GM12878 (cell line): ENCODE measurements around the gene FBRSL1. TPM values are rescaled to one million over a fixed set of nuclear protein-coding genes. Genes with fewer than 3 reads are reported as not detected.

Source experiments
- BACH1 ChIP-seq: fragments of 450-650 bp; IDR thresholded peaks from 2 replicates; pipeline ENCODE4 v1.6.1; 2017; ENCODE audit warnings: mild to moderate bottlenecking, borderline replicate concordance
- polyA plus RNA-seq, 11 experiments: library from polyadenylated mRNA; depleted of rRNA in 4 of 11; unstranded in 6 of 11; stranded (reverse) in 5 of 11; fragments of >200 nt; fragmentation: Nextera tagmentation in 4 of 11; fragmentation: Illumina TruSeq in 1 of 11; extraction: Ambion mirVana in 4 of 11; extraction: Trizol in 1 of 11; gene quantifications; 1 replicate in 1 of 11; 2 replicates in 10 of 11; pipeline versions ENCODE4 v1.2.1 to v1.2.3, GENCODE V29; 2011 to 2016; ENCODE audit warnings: inconsistent platforms in 2 of 11, missing spikeins in 2 of 11, low read depth in 1 of 11
- total RNA-seq, 4 experiments: library from RNA; depleted of rRNA in 3 of 4; stranded (reverse); fragments of >200 nt in 3 of 4; fragmentation: Illumina TruSeq in 1 of 4; extraction: Trizol in 1 of 4; gene quantifications; 2 replicates each; pipeline versions ENCODE4 v1.2.1 to v1.2.3, GENCODE V29; 2013 to 2021
- TF ChIP-seq, protein P1 (sequence below): IDR thresholded peaks from 2 replicates; pipeline ENCODE4 v1.6.1; 2012; ENCODE audit warnings: mild to moderate bottlenecking, low read depth, low read length
- TF ChIP-seq, protein P2 (sequence below): fragments of 450-650 bp; IDR thresholded peaks from 2 replicates; pipeline ENCODE4 v1.6.1; 2017; ENCODE audit warnings: mild to moderate bottlenecking, moderate library complexity

FBRSL1 gene
- total and polyA plus RNA-seq, 10 of the 15 experiments (the other 5 are each of a cell fraction or from before 2014, with no cell fraction given) = 0.19 to 55.1 (median 4.1) TPM

- TF ChIP-seq, protein P1, sequence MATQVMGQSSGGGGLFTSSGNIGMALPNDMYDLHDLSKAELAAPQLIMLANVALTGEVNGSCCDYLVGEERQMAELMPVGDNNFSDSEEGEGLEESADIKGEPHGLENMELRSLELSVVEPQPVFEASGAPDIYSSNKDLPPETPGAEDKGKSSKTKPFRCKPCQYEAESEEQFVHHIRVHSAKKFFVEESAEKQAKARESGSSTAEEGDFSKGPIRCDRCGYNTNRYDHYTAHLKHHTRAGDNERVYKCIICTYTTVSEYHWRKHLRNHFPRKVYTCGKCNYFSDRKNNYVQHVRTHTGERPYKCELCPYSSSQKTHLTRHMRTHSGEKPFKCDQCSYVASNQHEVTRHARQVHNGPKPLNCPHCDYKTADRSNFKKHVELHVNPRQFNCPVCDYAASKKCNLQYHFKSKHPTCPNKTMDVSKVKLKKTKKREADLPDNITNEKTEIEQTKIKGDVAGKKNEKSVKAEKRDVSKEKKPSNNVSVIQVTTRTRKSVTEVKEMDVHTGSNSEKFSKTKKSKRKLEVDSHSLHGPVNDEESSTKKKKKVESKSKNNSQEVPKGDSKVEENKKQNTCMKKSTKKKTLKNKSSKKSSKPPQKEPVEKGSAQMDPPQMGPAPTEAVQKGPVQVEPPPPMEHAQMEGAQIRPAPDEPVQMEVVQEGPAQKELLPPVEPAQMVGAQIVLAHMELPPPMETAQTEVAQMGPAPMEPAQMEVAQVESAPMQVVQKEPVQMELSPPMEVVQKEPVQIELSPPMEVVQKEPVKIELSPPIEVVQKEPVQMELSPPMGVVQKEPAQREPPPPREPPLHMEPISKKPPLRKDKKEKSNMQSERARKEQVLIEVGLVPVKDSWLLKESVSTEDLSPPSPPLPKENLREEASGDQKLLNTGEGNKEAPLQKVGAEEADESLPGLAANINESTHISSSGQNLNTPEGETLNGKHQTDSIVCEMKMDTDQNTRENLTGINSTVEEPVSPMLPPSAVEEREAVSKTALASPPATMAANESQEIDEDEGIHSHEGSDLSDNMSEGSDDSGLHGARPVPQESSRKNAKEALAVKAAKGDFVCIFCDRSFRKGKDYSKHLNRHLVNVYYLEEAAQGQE = no peak
- TF ChIP-seq, protein P2, sequence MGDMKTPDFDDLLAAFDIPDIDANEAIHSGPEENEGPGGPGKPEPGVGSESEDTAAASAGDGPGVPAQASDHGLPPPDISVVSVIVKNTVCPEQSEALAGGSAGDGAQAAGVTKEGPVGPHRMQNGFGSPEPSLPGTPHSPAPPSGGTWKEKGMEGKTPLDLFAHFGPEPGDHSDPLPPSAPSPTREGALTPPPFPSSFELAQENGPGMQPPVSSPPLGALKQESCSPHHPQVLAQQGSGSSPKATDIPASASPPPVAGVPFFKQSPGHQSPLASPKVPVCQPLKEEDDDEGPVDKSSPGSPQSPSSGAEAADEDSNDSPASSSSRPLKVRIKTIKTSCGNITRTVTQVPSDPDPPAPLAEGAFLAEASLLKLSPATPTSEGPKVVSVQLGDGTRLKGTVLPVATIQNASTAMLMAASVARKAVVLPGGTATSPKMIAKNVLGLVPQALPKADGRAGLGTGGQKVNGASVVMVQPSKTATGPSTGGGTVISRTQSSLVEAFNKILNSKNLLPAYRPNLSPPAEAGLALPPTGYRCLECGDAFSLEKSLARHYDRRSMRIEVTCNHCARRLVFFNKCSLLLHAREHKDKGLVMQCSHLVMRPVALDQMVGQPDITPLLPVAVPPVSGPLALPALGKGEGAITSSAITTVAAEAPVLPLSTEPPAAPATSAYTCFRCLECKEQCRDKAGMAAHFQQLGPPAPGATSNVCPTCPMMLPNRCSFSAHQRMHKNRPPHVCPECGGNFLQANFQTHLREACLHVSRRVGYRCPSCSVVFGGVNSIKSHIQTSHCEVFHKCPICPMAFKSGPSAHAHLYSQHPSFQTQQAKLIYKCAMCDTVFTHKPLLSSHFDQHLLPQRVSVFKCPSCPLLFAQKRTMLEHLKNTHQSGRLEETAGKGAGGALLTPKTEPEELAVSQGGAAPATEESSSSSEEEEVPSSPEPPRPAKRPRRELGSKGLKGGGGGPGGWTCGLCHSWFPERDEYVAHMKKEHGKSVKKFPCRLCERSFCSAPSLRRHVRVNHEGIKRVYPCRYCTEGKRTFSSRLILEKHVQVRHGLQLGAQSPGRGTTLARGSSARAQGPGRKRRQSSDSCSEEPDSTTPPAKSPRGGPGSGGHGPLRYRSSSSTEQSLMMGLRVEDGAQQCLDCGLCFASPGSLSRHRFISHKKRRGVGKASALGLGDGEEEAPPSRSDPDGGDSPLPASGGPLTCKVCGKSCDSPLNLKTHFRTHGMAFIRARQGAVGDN = no peak
- TF ChIP-seq BACH1 = no peak
These were observed 35.3 kb downstream of the FBRSL1 start (continued) for GRCh38 chr12:132525011-132525832.
